HG02642 (cell line): ENCODE data around the gene P2RX3.
"Not testable (repeated sequence)": the region's sequence is repeated elsewhere in the genome, so short reads cannot be mapped to it uniquely, and the experiment has no call there.

Experiments
- ATAC-seq: cut with Tn5 transposase; IDR thresholded peaks from one replicate; pipeline ENCODE4 v1.9.1; 2021; ENCODE audit warnings: mild to moderate bottlenecking; ENCODE audit not compliant: unreplicated experiment, poor library complexity

P2RX3 gene

DNA sequence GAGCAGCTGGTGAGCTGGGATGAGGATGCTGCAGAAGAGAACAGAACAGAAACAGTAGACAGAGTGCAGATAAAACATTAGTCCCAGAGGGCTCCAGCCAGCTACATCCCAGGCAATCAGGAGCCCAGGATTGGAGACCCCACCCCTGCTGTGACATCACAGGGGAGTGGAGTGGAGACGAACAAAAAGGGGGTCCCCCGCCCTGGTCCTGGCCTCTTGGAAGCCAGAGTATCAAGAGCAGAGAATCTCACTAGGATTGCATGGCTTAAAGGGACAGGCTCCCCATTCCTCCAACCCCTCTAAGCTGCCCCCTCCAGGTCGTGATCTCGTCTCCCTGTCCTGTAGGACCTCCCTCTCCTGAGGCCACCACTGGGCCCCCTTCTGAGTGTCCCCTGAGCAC is at the start of gene P2RX3:
TSS of gene P2RX3 (plus strand) at position 211 of the 400 bp plus-strand sequence. CDS start 199 bp downstream, outside the sequence.
- no peak for ATAC-seq

DNA sequence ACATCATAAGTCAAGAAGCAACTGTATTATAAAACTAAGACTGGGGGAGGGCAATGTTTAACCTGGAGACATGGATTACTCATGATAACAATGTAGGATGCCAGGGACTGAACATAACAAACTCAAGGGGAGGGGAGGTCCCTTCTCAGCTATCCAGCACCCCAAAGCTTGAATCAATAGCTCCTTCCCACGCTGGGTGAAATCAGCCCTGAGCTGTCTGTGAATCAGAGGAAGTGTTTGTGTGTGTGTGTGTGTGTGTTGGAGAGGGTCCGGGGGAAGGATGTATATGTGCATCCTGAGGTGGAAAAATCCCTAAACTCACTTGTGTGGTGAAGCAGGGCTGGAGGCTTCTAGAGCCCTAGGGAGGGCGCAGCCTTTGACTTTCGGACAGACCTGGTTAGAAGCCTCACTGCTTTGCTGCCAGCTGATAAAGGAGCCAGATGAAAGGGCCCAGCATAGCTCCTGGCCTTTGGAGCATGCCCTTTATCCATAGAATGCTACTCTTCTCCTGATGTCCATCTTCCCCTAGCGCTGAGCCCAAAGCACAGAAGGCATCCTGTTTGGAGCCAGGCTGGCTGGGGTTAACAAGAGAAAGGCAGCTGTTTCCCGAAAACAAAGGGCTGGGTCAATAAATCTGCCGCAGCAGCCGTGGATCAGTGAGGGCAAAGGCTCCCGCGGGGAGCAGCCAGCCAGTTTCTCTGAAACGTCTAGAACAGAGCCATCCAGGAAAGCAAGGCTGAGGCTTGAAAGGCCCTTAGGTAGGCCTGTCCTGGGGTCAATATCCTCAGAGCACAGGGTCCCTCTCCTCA is 49.2 kb upstream of the P2RX3 start:
- no peak for ATAC-seq

DNA sequence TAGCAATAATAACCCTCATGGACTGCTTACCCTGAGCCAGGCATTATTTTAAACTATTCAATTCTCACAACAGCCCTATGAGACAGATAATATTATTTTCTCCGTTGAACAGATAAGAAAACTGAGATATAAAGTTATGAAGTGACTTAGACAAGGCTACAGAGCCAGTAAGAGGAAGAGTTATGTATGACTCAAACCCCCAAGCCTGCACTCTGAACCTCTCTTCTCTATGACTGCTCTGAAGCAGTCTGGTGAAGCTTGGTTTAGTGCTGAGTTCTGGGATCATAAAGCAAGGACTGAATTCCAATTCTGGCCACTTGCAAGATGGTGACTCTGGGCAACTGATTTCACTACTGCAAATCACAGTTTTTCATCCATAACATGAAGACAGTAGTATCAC is 47.9 kb upstream of the P2RX3 start:
- no peak for ATAC-seq

DNA sequence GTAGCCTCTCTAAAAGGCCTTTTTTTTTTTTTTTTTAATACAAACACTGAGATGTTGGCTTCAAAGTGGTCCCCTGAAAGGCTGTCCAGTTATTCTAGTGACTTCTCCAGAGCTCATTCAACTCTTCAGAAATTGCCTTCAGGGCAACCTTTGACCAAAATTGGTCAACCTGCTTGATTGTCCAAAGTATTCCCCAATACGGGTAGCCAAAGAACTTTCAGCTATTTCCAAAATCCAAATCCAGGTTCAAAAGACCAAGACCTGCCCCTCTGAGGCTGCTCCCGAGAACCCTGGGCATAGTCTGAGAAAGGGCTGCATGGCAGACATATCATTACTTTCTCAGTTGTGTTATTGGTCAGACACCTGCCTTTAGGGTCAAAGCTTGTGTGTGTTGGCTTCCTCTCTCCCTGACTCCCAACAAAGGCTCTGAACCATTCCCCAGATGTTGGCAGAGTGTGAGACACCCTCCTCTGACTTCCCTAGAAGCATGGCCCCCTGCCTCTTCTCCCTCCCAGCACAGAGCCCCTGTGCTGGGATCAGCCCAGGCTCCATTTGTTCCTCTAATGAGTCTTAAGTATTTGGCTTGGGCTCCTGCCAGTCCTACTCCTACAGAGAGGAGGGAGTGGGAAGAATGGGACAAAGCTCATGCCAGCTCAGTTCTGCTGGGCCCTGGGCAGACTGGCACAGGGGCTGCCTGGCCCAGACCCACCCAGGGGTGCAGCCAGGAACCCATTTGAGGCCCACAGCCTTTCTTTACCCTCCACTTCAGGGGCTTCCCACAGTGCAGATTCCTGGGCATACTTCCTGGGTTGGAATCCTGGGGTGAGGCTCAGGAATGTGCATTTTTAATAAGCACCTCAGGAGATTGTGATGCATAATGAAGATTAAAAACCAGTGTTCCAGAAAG is 43.7 kb upstream of the P2RX3 start:
- ATAC-seq, result no peak

DNA sequence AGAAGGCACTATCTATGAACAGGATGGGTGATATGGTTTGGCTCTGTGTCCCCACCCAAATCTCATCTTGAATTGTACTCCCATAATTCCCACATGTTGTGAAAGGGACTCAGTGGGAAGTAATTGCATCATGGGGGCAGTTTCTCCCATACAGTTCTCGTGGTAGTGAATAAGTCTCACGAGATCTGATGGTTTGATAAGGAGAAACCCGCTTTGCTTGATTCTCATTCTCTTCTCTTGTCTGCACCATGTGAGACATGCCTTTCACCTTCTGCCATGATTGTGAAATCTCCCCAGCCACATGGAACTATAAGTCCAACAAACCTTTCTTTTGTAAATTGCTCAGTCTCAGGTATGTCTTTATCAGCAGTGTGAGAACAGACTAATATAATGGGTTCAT is 41.9 kb upstream of the P2RX3 start:
- not testable (repeated sequence) for ATAC-seq

DNA sequence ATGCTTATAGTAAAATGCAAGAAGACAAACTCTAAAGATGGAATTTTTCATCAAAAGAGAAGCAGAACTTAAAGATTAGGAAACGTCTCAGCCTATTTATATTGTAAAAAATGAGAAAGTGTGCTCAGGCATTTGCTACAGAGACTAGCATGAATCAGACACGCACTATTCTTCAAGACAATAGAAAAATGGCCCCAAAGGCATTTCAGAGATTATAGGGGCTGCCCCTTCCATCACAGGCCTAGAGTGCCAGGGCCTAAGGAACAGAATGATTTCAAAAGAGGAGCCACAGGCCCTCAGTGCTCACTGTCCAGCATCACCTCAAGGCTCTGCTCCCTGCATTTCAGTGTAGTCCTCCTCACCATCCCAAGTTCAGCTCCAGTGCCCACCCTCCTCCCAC is 40.9 kb upstream of the P2RX3 start:
- no peak for ATAC-seq

DNA sequence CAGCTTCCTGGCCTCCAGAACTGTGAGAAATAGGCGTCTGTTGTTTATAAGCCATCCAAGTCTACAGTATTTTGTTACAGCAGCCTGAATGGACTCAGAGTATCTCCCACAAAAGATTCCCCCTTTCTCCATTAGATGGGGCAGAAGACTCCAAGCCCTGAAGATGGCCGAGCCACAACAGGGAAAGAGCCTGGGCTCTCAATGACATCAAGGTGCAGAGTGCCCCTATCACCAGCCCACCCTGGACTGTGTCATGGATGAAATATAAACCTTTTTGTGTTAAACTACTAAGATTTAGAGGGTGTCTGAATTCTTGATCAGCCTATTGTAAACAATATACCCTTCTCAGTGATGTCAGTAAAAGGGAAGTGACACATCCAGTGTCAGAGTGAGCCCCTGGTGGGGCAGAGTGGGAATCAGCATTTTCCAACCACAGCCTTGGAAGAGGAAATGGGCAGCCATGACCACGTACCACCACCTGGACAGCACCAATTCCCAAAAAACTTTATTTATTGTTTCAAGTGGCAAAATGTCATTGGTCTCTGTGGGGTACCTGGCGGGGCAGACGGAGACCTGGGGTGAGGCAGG is 38.9 kb upstream of the P2RX3 start:
- no peak for ATAC-seq

DNA sequence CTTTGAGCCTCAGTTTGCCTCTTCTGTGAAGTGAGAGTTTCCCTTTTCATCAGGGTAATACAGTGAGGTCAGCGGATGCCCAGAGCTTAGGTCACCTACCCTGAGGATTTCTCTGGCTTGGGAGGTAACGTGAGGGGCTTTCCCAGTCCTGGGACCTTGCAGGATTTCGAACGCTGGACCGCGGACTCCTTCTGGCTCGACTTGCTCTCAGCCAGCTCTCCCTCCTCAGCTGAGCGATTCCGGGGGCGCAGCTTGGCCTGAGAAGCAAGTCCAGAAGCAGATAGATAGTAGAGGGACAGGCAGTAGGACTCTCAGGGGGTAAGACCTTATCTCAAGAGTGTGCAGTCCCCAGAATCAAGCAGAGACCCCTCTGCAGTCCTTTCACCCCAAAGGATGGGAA is 37.4 kb upstream of the P2RX3 start:
- ATAC-seq, result no peak

DNA sequence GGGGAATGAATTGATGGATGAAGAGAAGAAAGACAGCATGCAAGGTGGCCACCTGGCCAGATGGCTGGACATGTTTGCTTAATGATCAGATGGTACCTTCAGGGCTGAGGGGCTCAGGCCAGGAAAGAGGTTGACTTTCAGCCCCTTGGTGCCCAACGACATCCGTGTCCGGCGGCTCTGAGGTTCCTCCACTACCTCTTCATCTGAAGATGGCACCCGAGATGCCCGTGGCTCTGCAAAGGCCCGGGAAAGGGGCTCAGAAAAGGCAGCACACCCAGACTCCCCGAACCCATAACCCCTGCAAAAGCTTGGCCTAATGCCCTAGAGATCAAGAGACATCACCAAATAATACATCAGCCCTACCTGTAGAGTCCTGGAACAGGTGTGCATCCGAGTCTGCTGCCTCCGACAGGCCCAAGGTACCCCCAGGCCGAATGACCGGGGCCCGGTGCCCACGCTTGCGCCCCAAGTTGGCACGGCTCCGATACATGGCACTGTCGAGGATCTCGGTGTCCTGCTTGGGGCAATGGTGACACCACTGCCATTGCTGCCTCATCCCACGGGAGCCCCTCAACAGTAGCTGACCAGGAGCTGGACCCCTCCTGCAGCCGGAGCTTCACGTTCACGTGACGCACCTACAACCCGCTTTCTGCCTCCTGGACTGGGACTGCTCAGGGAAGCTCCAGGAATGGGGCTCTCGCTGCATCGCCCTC is 36.3 kb upstream of the P2RX3 start:
- ATAC-seq, result no peak

DNA sequence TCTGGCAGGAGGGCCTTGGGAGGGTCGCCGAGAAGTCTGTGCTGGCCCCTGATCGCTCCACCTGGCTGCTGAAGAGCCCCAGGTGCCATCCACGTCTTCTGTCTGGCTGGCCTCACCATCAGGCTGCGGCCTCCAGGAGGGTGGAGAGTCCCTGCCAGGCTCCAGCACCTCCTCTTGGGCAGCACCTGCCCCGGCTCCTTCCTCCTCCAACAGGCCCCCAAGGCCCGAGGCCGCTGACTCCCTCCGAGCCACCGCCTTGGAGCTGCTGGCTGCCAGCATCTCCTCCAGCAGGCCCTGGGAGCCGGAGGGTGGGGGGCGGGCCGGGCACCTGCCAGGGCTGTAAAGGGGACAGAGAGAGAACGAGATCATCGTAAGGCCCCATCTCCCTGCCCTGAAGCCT is 35.7 kb upstream of the P2RX3 start:
- ATAC-seq, result no peak

DNA sequence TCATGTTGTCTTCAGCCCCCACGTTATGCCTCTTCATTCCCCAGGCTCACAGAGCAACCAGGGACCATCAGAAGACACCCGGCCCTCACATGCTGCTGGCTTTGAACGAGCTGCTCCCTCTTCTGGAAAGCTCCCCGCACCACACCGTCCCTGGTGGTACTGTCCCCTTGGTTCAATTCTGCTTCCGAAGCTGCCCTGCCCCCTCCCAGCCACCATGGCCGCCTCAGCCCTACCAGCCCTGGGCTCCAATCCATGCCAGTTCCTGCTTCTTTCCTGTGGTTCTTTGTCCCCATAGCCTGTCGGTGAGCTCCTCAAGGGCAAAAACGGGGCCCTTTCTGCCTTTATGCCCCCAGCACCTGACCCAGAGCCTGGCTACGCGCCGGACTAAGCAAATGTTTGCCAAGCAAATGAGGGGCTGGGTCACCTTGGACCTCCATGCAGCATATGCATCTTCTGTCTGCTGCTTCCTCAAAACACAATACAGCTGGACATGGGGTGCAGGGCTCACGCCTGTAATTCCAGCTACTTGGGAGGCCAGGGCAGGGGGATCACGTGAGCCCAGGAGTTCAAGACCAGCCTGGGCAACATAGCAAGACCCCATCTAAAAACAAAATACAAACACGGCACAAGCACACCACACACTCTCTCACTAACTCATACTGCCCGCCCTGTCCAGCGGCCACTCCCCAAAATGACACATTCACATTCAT is 34.7 kb upstream of the P2RX3 start:
- no peak for ATAC-seq

DNA sequence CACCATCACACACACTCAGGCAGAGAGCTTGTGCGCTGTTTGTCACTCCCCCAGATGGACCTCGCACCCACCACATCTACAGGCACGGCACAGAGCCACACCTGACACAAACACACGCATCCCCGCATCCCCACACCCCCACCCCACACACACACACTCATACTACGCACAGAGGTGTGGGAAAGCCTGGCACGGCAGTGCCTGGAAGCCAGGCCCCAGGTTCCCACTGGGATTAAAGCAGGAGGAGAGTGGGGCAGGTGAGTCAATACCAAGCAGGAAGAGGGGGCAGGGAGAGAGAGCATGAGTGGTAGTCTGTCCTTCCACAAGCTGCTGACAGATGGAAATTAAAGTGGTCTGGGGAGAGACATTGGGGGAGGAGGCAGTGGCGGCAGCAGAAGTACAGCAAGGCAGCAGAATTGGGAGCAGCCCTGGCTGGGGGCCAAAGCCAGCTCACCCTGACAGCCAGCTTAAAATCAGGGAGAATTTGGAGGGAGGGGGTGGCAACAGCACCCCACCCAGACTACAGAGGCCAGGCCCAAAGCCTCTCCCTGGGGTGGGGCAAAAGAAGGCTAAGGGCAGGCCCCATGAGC is 34.1 kb upstream of the P2RX3 start:
- no peak for ATAC-seq

DNA sequence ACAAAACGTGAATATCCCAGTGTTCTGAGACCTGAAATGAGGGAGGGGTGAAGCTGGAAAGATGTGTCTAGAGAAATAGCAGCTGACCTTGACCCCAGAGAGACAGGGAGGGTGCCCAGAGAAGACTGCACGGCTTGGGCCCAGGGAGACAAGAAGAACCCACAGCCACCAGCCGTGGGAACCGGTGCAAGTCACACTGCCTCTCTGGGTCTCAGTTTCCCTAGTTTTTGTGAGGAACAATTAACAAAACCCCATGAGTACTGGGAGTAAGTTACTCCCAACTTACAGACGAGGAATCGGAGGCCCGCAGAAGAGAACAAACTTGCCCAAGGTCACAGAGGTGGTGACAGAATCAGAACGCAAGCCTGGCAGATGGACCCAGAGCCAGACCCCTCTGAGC is 32.6 kb upstream of the P2RX3 start:
- no peak for ATAC-seq

DNA sequence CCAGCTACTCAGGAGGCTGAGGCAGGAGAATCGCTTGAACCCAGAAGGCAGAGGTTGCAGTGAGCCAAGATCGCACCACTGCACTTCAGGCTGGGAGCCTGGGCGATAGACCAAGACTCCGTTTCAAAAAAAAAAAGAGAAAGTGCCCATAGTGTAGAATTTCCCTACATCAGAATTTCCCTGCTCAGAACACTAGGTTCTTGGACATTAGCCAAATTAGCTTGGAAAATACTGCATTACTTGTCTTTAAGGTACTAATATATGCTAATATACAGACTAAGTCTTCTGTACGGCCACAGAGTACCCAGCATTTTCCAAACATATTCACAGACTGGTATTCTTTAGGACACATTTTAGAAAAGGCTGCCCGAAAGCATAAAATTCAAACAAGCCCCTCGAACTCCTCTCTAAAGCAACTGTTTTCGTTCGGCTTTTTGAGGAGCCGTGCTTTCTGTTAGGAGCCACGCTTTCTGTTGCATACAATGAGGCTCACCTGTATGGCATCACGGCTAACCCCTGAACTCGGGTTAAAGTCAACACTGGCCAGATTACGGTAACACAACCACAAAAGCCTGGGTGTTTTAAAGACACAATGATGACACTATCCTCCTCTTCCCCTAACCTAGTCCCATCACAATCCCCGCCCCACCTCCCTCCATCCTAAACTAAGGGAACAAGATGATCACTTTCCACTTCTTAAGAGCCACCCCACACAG is 31.8 kb upstream of the P2RX3 start:
- ATAC-seq, result no peak

DNA sequence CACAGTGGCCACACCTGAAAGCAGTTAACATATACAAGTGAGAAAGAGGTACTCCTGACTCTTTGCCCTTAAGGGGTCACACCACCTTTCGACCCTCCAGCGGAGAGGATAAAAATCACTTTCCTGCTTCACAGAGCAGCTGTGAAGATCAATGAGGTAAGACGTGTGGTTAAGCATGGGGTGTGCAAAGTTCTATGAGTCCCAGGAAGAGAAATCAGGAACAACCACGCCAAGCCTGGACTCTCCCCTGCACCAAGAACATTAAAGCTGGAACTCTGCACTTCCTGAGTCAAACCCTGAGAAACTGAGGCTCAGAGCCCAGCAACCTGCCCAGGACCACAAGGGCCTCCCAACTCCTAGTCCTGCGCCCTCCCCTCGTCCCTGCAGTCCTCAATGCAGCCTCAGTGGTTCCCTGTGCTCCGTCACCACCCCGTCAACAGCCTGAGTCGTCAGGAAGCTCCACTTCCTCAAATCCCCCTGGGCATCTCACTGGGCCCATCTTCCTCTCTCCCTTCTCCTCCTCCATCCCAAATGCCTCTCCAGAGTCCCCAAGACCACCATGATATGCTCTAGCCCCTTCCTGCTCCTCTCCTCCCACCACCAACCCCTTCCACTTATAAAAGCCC is 31.1 kb upstream of the P2RX3 start:
- ATAC-seq, result no peak

DNA sequence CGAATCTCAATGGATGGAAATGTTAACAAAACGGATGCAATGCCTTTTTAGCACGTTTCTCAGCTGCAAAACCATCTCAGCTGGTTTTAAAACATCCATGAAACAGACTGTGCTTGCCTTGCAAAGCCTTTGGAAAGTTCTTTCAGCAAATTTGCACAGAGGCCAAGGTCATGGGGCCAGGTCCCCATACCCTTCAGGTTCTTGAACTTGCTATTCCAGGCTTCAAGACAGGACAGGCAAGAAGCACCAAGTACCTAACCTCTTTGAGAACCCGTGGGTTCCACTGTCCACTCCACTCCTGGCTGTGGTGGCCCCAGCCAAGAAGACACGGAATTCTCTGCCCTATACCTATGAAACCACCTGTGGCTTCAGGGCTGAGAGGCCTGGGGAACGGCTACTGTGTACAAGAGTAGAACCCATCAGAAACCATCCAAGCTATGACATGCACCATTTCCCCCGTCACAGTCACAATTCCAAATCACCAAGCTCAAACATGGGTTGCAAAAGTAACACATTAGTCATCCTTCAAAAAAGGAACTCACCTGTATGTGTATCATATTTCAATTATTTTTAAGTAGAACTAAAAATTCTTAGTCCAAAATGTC is 30.4 kb upstream of the P2RX3 start:
- no peak for ATAC-seq

DNA sequence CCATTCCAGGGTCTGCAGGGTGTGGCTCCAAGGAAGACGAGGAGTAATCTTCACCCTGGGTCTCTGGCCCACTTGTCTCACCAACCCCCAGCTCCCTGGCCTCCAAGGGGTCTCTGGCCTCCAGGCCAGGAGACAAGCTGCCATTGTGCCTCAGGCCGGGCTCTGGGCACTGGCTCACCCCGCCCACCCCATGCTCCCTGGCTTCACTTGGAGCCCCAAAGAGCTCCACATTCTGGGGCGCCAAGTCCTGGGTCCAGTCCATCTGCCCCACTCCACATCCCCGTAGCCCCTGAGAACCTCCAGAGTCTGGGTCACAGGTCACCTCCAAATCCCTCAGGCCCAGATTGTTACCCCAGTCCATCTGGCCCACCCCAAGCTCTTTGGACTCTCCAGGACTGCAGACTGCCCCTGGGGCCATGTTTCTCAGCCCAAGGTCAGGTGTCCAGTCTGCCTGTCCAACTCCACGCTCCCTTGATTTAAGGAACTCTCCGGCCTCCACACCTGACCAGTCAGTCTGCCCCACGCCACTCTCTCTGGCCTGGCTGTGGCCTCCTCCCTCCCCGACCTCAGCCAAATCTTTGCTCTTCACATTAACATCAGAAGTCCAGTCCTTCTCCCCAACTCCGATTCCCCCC is 29.6 kb upstream of the P2RX3 start:
- no peak for ATAC-seq
